Stimulated activated CD4-positive, alpha-beta T cell treated with anti-CD3 and anti-CD28 coated beads, Interleukin-15, amount 100 ng/mL, for 48 hours (primary cell): Measurements from ENCODE around the gene BRCA1.
A peak's percentile ranks its signal among the peaks of the same experiment; 100 is the strongest.
"Not testable (repeated sequence)": the region's sequence is repeated elsewhere in the genome, so short reads cannot be mapped to it uniquely, and the experiment has no call there.

Source experiments
- DNase-seq, 2 donors: peaks; one replicate each; pipeline ENCODE4 v3.0.0-alpha.2; 2020; ENCODE audit warnings: low read depth in 2 of 2

BRCA1 gene

DNA sequence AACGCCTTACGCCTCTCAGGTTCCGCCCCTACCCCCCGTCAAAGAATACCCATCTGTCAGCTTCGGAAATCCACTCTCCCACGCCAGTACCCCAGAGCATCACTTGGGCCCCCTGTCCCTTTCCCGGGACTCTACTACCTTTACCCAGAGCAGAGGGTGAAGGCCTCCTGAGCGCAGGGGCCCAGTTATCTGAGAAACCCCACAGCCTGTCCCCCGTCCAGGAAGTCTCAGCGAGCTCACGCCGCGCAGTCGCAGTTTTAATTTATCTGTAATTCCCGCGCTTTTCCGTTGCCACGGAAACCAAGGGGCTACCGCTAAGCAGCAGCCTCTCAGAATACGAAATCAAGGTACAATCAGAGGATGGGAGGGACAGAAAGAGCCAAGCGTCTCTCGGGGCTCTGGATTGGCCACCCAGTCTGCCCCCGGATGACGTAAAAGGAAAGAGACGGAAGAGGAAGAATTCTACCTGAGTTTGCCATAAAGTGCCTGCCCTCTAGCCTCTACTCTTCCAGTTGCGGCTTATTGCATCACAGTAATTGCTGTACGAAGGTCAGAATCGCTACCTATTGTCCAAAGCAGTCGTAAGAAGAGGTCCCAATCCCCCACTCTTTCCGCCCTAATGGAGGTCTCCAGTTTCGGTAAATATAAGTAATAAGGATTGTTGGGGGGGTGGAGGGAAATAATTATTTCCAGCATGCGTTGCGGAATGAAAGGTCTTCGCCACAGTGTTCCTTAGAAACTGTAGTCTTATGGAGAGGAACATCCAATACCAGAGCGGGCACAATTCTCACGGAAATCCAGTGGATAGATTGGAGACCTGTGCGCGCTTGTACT is at the start of gene BRCA1:
Gene BRCA1, minus strand, starts transcription at position 232 of the 834 bp plus-strand sequence. CDS start 1,268 bp downstream, outside the sequence.
- DNase-seq, result peak; percentile 90 to 92

DNA sequence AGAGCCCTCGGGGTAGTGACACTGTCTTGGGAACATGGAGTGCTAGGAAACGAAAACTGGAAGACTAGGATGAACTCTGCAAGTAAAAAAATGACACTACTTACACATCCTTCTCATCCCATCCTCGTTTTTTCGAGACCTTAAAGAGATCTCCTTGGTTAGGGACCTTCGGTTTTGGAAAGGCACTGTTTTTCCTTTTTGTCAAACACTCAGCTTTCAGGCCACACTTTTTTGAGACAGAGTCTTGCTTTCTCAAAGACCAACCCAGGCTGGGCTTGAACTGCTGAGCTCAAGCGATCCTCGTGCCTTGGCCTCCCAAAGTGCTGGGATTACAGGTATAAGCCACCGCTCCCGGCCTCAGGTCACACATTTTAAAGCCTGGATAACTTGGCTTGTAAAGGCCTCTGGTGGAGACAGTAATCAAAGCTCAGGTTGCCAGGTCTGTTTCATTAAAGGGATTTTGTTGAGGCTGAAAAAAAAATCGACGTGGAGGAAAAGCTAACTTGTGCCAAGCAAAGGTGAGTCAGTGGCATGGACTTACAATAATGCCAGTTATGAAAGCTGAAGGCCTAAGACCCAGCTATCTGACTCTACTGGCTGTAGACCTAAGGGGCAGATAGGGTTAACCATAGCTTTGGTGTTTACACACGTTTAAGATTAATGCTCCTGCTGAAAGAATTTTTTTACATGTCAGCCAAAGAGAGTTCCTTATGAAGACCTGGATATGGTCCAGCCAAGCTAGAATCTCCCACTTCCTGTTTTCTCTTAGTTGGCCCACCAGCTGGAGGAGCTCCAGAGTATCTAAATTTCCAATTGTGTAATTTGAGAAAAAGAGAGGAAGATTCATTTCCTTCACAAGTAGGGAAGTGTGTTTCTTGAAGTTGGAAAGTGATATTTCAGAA is 46.7 kb upstream of the BRCA1 start:
- DNase-seq, result no peak

DNA sequence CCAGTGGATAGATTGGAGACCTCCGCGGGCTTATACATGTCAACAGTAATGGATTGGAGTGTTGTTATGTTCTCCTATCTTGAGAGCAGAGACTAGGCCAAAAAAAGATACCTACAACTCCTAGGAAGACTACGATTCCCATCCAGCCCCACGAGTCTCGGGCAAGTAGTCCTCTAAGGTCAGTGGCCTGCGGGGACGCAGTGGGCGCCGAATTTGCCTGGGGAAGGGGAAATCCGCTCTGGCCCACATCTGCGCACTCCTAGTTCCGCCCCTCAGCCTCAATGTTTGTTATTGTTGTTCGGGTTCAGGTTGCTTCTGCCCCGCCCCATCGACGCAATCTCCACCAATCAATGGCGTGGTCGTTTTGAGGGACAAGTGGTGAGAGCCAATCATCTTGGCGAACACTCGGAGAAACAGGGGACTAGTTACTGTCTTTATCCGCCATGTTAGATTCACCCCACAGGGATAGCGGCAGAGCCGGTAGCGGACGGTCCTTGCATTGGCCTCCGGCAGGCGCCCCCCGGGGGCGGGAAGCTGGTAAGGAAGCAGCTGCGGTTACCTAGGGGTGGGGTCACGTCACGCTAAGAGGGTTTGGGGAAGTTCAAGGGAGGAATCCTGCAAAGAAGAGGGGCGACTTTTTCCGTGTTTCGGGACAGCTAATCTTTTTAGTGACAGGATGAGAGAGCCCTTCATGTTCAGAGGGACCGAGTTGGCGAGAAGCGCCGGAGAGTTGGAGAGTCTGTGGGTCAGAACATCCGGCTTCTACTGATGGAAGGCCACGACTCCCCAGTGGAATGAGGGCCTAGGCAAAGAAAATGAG is 45.8 kb upstream of the BRCA1 start, which contains the start of gene NBR1:
Gene NBR1, plus strand, starts transcription at position 449 of the 820 bp plus-strand sequence. CDS start 4,586 bp downstream, outside the sequence.
- peak; percentile 91 to 93 for DNase-seq

DNA sequence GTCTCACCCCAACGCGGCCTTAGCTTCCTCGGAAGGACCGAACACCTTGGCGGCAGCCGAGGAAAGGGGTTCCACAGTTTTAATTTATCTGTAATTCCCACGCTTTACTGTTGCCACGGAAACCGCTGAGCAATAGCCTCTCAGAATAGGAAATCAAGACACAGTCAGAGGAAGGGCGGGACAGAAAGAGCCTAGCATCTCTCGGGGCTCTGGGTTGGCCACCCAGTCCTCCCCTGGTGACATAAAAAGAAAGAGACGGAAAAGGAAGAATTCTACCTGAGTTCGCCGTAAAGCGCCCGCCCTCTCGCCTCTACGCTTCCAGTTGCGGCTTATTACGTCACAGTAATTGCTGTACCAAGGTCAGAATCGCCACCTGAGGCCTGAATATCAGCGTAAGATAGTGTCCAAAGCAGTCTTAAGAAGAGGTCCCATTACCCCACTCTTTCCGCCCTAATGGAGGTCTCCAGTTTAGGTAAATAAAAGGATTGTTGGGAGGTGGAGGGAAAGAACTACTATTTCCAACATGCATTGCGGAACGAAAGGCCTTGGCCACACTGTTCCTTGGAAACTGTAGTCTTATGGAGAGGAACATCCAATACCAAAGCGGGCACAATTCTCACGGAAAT is 45.1 kb upstream of the BRCA1 start:
- DNase-seq, result peak; percentile 78 to 81

DNA sequence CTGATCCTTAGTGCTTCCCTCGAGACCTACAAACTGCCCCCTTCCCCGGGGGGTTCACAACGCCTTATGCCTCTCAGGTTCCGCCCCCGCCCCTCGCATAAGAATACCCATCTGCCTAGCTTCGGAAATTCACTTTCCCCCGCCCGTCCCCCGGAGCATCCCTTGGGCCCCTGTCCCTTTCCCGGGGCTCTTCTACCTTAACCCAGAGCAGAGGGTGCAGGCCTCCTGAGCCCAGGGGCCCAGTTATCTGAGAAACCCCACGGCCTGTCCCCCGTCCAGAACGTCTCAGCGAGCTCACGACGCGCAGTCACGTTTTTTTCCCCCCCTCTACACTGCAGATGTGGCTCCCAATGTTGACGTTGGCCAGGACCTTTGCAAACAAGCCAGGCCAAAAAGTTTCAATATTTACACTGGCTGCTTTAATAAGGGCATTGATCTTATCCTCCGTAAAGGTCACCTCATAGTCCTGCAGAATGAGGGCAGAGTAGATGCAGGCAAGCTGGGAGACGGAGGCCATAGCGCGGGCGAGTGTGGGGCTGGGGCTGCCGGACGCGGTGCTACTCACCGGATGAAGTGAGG is 44.5 kb upstream of the BRCA1 start:
- DNase-seq, result peak in 1 of 2 donors; percentile 12

DNA sequence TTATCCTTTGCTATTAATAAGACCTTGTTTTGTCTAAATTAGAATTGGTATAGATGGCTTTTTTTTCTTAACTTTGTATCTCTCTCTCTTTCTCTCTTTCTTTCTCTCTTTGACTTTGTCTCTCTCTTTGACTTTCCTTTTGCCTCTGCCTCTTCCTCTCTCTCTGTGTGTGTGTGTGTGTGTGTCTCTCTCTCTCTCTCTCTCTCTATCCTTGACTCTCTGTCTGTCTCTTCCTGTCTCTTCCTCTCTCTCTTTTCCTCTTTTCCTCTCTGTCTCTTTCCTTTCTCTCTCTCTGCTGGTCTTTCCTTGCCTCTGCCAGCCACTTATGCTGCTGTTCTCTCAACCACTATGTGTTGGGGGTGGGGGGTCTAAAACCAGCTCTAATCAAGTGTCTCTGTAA is 40.8 kb upstream of the BRCA1 start:
- not testable (repeated sequence) for DNase-seq

DNA sequence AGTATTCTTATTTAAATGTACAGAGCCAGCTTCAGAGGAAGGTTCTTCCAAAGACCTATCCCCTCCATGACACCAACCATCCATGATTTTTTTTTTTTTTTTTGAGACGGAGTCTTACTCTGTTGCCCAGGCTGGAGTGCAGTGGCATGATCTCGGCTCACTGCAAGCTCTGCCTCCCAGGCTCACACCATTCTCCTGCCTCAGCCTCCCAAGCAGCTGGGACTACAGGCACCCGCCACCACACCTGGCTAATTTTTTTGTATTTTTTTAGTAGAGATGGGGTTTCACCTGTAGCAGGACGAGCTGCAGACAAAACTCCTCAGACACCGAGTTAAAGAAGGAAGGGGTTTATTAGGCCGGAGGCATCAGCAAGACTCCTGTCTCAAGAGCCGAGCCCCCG is 34.8 kb upstream of the BRCA1 start:
- DNase-seq, result not testable (repeated sequence)

DNA sequence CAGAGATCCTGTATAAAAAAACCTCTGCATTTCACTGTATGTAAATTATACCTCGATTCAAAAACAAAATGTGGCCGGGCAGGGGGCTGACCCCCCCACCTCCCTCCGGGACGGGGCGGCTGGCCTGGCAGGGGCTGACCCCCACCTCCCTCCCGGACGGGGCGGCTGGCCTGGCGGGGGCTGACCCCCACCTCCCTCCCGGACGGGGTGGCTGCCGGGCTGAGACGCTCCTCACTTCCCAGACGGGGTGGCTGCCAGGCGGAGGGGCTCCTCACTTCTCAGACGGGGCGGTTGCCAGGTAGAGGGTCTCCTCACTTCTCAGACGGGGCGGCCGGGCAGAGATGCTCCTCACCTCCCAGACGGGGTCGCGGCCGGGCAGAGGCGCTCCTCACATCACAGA is 34.1 kb upstream of the BRCA1 start:
- DNase-seq, result not testable (repeated sequence)

DNA sequence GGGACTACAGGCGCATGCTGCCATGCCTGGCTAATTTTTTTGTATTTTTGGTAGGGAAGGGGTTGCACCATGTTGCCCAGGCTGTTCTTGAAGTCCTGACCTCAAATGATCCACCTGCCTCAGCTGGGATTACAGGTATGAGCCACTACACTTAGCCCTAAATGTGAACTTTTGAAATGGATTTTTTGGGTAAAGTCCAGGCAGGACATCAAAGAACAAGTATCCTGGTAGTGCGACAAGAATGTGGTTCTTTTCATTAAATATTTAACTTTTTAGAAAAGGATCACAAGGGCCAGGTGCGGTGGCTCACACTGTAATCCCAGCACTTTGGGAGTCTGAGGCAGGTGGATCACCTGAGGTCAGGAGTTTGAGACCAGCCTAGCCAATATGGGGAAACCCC is 30.5 kb upstream of the BRCA1 start:
- no peak for DNase-seq

DNA sequence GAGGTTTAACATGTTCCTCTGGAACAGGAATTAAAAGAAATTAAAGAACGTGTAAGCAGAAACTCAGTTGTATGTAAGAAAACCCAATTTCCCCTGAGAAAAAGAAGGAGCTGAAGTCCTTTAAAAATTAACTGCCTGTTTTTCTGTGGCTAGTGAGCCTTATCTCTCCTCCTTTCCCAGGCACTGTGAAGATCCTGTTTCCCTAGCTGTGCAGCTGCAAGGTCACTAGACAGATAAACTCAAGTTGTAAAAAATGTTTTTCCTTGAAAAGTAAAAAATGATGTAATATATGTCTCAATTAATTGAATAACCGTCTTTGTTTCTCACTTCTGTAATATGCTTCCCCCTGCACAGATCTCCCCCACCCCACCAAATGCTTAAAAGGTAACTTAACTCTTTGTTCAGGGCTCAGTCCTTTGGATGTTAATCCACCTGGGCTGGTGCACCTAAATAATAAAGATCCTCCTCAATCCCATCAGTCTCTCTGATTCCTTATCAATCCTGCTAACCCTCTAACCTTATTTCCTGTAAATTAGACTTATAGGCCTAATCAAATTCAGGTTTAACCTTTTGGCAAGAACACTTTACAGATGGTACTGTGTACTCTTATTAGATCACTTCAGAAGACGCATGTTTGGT is 28.2 kb upstream of the BRCA1 start:
- not testable (repeated sequence) for DNase-seq

DNA sequence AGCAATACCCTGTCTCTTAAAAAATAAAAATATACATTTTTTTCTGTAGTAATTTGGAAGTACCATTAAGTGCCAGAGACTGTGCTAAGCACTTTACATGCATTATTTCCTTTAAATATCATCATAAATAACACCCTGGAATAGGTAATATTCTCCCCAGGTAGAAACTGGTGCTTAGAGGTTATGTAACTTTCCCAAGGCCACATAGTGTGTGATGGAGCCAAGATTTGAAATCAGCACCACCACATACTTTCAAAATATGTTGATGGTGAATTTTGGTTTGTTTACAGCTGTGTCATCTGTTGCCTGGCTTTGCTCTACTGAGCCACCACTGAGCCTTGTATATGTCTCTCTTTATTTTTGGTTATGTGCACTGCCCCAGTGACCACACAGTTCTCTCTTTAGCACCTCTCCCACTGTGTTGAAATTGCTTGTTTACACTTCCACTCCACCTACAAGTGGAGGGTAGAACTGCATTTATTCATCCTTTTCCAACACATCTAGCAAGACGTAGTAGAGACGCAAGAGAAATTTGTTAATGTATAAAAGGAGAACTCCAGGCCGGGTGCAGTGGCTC is 26.8 kb upstream of the BRCA1 start:
- no peak for DNase-seq

DNA sequence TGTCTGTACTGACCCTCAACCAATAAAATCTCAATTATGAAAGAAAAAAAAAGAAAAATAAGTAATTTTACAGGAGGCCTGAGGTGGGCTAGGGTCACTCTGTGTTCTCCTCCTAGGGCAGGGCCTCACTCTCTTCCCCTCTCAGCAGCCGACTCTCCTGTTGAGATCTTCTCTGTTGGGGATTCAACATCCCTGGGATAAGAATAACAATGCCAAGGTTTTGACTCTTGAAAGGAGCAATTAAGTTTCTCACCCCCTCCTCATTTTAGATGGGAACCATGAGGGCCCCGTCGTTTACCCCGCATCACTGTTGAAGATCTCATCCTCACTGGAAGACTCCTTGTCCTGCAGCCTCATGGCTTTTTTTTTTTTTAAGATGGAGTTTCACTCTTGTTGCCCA is 21.5 kb upstream of the BRCA1 start:
- DNase-seq, result no peak

DNA sequence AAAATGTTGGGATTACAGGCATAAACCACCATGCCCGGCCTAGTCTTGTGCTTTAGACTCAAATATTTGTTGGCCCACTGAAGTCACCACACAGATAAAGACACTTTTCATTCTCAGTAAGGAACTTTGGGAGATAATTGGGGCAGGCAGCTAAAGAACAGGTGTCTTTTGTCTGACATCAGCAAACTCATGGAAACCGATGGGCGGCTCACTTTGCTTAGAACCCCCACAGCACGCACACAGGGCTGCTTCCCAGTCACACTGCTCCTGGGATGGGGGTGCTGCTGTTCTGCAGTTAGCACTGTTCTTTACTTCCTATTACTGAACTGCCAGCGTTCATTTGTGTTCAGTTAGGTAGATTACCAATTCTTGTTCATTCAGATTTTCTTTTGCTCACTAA is 18.0 kb upstream of the BRCA1 start:
- no peak for DNase-seq

DNA sequence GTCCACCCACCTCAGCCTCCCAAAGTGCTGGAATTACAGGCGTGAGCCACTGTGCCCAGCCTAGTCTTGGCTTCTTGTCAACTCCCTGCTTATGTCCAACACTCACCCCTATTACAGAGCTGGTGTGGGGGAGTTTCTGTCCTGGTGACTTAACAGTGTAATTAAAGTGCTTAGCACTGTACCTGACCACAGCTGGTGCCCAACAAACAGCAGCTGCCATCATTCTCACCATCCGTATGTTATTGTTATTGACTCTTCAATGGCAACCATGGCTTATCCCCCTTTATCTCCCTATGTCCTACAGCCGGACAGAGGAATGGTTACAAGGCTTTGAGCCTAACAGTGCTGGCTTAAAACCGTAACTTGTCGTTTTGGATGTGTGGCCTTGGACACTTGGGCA is 17.0 kb upstream of the BRCA1 start:
- no peak for DNase-seq

DNA sequence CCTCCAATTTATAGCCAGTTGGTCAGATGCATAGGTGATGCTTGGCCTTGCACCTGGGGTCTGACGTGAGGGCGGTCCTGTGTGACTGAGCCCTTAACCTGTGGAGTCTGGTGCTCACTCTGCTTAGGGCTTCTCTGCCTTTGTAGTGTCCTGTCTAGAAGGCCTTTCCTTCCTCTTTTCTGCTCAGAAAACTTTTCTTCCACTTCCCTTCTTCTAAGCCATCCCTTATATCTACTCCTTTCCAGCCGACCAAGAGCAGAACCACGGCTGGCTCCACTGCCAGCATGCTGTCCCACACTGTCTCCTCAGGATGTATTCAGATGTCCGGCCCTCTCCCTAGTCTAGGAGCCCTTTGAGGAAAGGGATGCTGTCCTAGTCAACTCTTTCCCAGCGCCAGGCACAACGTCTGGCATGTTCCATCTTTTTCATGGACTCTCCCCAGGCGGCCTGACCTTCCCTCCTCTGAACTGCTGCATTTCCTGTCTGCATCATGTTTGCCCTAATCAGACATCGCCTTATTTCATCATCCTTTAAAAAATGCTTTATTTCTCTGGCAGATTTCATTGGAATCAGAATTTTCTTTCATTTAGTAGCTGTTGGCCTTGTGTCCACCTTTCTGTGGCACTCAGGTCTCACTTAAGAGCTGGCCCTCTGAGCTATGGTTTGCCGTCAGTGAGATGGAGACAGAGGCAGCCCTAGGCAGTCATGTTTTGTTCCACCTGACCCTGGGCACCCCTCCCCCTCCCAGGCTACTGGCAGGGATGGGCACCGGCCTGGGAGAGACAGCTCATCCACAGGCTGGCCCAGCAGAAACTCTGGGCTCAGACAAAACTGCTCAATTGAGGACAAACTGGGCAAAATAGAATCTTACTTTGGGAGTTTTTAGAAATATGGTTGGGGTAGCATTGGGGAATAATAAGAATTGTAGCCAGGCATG is 15.5 kb upstream of the BRCA1 start:
- no peak for DNase-seq

DNA sequence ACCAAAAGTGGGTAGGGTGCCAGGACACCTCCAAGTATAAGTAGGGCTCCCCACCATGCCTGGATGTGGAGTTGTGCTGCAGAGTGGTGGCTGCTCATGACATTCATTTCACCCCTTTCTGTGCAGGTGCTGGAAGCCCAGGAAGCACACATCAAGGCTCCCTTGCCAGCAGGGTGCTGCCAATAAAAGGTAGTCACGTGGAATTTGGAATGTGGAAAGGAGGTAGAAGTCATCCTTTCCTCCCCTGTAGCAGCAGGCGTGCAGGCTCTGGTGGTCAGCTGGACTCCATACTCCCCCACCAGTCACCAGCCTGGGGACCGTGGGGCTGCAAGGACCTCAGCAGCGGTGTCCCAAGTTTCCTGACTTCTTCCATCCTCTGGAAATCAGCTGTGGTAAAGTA is 13.4 kb upstream of the BRCA1 start:
- DNase-seq, result not testable (repeated sequence)

DNA sequence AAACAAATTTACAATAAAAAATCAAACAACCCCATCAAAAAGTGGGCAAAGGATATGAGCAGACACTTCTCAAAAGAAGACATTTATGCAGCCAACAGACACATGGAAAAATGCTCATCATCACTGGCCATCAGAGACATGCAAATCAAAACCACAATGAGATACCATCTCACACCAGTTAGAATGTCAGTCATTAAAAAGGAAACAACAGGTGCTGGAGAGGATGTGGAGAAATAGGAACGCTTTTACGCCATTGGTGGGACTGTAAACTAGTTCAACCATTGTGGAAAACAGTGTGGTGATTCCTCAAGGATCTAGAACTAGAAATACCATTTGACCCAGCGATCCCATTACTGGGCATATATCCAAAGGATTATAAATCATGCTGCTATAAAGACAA is 11.4 kb upstream of the BRCA1 start:
- DNase-seq, result not testable (repeated sequence)

DNA sequence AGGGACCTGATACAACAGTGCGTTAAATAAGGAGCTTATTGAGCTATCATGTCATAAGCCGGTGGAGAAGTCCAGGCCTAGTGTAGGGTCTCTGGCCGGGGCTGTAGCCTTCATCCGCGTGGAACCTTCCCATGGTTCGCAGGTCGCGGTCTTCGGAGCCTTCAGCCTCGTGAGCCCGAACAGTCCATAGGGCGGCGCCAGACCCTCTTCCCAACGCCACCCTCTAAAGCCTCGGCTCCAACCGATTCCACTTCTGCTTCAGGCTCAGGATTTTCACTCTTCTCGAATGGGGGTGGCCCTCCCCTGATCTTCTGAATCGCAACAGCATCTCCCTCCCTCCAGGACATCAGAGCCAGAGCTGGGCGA is 10.3 kb upstream of the BRCA1 start:
- DNase-seq, result no peak
